ENCODE data around the gene PARN. TPM values are rescaled to one million over a fixed set of nuclear protein-coding genes. Genes with fewer than 3 reads are reported as not detected.
"Not testable (repeated sequence)": the region's sequence is repeated elsewhere in the genome, so short reads cannot be mapped to it uniquely, and the experiment has no call there.

Gene PARN
- total RNA-seq, 1 donor from 2014 or later, result 31.2 TPM

DNA sequence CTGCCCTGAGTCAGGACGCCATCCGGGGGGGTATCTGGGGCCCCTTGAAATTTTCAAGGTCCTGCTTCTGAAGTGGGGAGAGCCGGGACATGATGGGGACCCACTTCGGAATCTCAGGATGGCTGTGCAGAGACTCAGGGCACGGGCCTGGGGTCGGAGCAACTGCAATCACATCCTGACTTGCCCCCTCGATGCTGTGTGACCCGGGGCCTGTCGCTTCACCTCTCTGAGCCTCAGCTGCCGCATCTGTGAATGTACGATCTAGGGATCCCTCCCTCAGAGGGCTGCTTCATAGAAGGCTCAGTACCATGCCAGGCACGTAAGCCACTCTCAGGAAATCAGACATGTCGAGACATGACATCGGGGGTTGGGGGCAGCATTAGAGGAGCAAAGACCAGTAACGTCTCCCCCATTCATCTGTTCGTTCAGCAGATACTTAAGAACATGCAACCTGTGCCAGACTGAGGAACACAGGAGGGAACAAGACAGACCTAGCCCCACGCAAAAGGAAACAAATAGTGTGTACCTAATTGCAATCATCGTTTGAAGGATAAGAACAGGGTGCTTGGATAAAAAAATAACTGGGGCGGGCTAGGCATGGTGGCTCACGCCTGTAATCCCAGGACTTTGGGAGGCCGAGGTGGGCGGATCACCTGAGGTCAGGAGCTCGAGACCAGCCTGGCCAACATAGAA is 229.6 kb downstream of the PARN start:
- intact Hi-C loops (cut with DNase I), result no loop called here
- H3K27ac ChIP-seq, result no peak overlapping the region
- no peak overlapping the region for H3K4me3 ChIP-seq
- TF ChIP-seq, protein P1, sequence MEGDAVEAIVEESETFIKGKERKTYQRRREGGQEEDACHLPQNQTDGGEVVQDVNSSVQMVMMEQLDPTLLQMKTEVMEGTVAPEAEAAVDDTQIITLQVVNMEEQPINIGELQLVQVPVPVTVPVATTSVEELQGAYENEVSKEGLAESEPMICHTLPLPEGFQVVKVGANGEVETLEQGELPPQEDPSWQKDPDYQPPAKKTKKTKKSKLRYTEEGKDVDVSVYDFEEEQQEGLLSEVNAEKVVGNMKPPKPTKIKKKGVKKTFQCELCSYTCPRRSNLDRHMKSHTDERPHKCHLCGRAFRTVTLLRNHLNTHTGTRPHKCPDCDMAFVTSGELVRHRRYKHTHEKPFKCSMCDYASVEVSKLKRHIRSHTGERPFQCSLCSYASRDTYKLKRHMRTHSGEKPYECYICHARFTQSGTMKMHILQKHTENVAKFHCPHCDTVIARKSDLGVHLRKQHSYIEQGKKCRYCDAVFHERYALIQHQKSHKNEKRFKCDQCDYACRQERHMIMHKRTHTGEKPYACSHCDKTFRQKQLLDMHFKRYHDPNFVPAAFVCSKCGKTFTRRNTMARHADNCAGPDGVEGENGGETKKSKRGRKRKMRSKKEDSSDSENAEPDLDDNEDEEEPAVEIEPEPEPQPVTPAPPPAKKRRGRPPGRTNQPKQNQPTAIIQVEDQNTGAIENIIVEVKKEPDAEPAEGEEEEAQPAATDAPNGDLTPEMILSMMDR (IDR thresholded peaks at IDR 0.05), result no peak
- no peaks in the 10 kb centered on the region for H3K9me3 ChIP-seq
- no peaks in the 10 kb centered on the region for H3K4me1 ChIP-seq
- H3K27me3 ChIP-seq, result no peaks in the 10 kb centered on the region
- H3K36me3 ChIP-seq, result no peaks in the 10 kb centered on the region
- DNase-seq, result no peak
- ATAC-seq, result no peak

DNA sequence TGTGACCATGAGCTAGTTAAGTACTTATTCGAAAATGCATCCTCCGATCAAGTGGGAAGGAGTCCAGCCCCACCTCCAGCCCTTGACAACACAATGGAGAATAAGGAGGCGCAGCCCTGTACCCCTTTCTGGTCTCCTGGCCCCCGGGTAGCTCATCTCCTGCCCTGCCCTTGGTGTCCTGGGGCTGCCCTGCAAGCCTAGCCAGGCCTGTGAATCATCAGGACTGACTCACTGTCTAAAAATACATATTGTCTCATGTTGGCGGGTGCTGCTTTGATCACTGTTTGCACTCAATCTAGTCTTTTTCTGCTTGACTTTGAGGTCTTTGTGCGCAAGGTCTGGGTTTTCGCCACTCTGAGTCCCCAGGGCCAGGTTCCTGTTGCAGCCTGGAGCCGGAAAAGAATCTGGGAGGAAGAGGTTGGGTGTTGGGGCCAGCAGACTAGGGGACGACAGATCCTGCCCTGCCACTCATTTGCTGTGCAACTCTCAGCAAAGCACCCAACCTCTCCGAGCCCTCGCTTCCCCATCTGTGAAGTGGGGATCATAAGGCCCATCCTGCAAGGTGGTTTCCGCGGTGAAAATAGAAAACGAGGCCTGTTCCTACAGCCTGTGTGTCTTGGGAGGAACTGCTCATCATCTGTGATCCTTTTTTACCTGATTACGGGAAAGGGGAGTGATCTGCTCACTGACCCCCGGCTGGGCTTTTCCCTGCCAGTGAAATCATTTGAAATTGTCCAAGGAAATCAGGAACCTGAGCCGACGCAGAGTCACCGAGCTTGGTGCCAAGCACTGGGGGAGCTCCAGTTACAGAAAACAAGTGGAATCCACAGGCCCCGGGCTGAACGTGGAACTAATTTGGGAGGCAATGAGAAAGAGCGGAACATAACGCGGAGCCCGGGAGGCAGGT is 230.4 kb downstream of the PARN start:
- Histone ChIP-seq H3K27ac (no peak overlapping the region), H3K36me3 (no peaks in the 10 kb centered on the region), H3K9me3 (no peaks in the 10 kb centered on the region), H3K4me3 (no peak overlapping the region), H3K27me3 (no peaks in the 10 kb centered on the region), H3K4me1 (no peaks in the 10 kb centered on the region)
- intact Hi-C loops (cut with DNase I), result no loop called here
- no peak for DNase-seq
- TF ChIP-seq, protein P1 (IDR thresholded peaks at IDR 0.05), result no peak
- ATAC-seq, result peak; percentile 47

DNA sequence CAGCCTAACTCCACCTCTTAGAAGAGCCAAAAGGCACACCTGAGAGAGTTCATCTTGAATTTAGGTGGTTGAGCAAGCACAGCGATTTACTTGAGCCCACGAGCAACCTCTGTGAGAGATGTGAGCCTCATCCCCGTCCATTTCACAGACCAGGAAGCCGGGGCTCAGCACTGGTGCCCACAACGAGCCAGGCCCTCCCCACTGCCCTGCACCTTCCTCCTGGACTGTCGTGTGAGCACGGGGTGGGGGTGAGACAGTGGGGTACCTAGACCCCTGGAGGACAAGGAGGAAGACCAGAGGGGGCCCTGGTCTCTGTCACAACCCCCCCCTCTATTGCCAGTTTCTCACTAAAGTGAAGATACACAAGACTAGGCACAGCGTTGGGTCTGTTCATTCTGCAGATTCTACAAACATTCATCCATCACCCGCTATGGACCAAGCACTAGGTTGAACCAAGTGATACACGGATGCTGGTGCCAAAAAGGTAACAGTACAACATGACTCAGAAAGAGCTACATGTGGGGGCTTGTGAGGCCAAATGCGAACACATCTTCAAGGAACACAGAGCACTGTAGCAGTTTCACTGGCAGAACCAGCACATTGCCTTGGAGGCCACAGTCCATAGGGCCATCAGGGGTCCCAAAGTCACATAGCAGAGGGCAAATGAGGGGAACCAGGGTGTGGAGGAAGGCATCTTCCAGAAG is 231.9 kb downstream of the PARN start:
- H3K4me1 ChIP-seq, result no peaks in the 10 kb centered on the region
- no peaks in the 10 kb centered on the region for H3K36me3 ChIP-seq
- no peaks in the 10 kb centered on the region for H3K9me3 ChIP-seq
- DNase-seq (no peak), ATAC-seq (no peak)
- no peak overlapping the region for H3K27ac ChIP-seq
- intact Hi-C loops (cut with DNase I), result no loop called here
- H3K27me3 ChIP-seq, result no peaks in the 10 kb centered on the region
- H3K4me3 ChIP-seq, result no peak overlapping the region
- TF ChIP-seq, protein P1 (IDR thresholded peaks at IDR 0.05), result no peak

DNA sequence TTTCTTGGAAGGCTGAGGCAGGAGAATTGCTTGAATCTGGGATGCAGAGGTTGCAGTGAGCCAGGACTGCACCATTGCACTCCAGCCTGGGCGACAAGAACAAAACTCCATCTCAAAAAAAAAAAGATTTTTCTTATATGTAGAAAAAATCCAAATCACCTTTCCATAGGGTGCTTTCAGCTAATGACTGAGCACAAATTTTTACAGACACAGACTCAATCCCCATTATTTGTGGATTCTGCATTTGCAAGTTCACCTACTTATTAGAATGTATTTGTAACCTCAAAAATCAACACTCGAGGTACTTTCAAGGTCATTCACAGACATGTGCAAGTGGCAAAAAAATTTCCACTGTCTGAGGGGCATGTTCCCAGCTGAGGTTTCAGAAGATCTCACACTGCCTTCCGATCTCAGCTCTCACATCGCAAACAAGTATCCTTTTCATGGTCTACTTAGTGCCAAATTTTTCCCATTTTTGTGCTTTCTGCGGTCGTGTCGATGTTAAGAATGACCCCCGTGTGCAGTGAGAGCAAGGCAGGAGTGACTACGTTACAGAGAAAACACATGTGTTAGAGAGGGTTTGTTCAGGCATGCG is 234.3 kb downstream of the PARN start:
- H3K27ac ChIP-seq; ATAC-seq; H3K27me3 ChIP-seq; H3K4me1 ChIP-seq; H3K4me3 ChIP-seq; DNase-seq; intact Hi-C loops (cut with DNase I); H3K9me3 ChIP-seq; H3K36me3 ChIP-seq: not testable (repeated sequence)

DNA sequence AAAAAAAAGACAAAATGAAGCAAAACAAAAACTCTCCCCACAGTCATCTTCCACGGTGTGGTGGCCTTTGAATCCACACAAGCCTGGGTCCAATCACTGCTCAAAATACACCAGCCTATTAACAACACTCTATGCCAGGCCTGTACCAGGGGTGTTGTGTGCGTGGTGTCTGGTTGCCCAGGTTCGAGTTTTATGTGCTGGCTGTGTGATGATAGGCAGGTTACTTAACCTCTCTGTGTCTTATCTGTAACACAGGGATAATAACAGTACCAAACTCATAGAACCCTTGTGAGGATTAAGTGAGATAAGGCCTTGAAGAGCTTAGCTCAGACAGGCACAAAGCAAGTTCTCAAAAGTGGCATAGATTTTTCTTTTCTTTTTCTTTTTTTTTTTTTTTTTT is 235.2 kb downstream of the PARN start:
- intact Hi-C loops (cut with DNase I), result no loop called here
- H3K27me3 ChIP-seq, result no peaks in the 10 kb centered on the region
- no peaks in the 10 kb centered on the region for H3K9me3 ChIP-seq
- no peak overlapping the region for H3K4me3 ChIP-seq
- TF ChIP-seq, protein P1 (IDR thresholded peaks at IDR 0.05), result no peak
- ATAC-seq (no peak), DNase-seq (no peak)
- no peaks in the 10 kb centered on the region for H3K36me3 ChIP-seq
- no peaks in the 10 kb centered on the region for H3K4me1 ChIP-seq
- no peak overlapping the region for H3K27ac ChIP-seq

All from upper lobe of right lung (tissue), 1 donor.